Stimulated activated CD8-positive, alpha-beta memory T cell treated with anti-CD3 and anti-CD28 coated beads, Interleukin-15, amount 100 ng/mL, for 48 hours (primary cell): ENCODE measurements around the gene CMTM6.
"Not testable (repeated sequence)": the region's sequence is repeated elsewhere in the genome, so short reads cannot be mapped to it uniquely, and the experiment has no call there.

Experiments used
- DNase-seq, 2 donors: peaks; one replicate each; pipeline ENCODE4 v3.0.0-alpha.2; 2020; ENCODE audit warnings: low read depth in 2 of 2

CMTM6 gene

GRCh38 chr3:32447865-32448400 is 54.7 kb downstream of the CMTM6 start:
- DNase-seq, result no peak

GRCh38 chr3:32443478-32443877 is 59.2 kb downstream of the CMTM6 start:
- no peak for DNase-seq

GRCh38 chr3:32442766-32443165 is 59.9 kb downstream of the CMTM6 start:
- DNase-seq, result no peak

GRCh38 chr3:32440611-32441350 is 61.9 kb downstream of the CMTM6 start:
- DNase-seq, result no peak

GRCh38 chr3:32439421-32439820 is 63.2 kb downstream of the CMTM6 start:
- not testable (repeated sequence) for DNase-seq

GRCh38 chr3:32438596-32439344 is 63.9 kb downstream of the CMTM6 start:
- no peak for DNase-seq

GRCh38 chr3:32437896-32438295 is 64.8 kb downstream of the CMTM6 start:
- DNase-seq, result no peak

GRCh38 chr3:32436816-32437189 is 65.8 kb downstream of the CMTM6 start:
- DNase-seq, result no peak

GRCh38 chr3:32435911-32436815 is 66.5 kb downstream of the CMTM6 start:
- no peak for DNase-seq

- DNase-seq, result no peak
These were observed 68.4 kb downstream of the CMTM6 start for GRCh38 chr3:32434206-32434605.

- DNase-seq, result no peak
These were observed 69.7 kb downstream of the CMTM6 start for GRCh38 chr3:32432711-32433530.

GRCh38 chr3:32432045-32432710 is 70.5 kb downstream of the CMTM6 start:
- DNase-seq, result no peak

- DNase-seq, result no peak
These were observed 71.2 kb downstream of the CMTM6 start for GRCh38 chr3:32431481-32431880.
